Neural cell (in vitro differentiated cells): ENCODE measurements around the gene GUCY2C. TPM values are rescaled to one million over a fixed set of nuclear protein-coding genes. Genes with fewer than 3 reads are reported as not detected.
"Not testable (repeated sequence)": the region's sequence is repeated elsewhere in the genome, so short reads cannot be mapped to it uniquely, and the experiment has no call there.

Experiments
- H2AFZ ChIP-seq: fragments of 200-600, 300-800 bp; sonication (generic), shearing (Covaris generic); 2 replicates; pipeline ENCODE4 v1.6.0; 2014; ENCODE audit warnings: low read depth, mild to moderate bottlenecking, antibody characterized with exemption, low read length, moderate library complexity
- H3F3A ChIP-seq: fragments of 200-600 bp; shearing (Covaris generic); 2 replicates; pipeline ENCODE4 v1.6.1; 2016; ENCODE audit warnings: mild to moderate bottlenecking, moderate library complexity, mixed read lengths, antibody characterized with exemption, low read length; ENCODE audit not compliant: insufficient read depth, poor library complexity, severe bottlenecking
- H3K27ac ChIP-seq: fragments of 200-600, 300-800 bp; sonication (generic), shearing (Covaris generic); 2 replicates; pipeline ENCODE4 v1.5.1; 2014; ENCODE audit warnings: mild to moderate bottlenecking, low read length, moderate library complexity
- H3K27me3 ChIP-seq: fragments of 300-800, 200-600 bp; sonication (generic), shearing (Covaris generic); 2 replicates; pipeline ENCODE4 v1.6.0; 2014; ENCODE audit warnings: mild to moderate bottlenecking, low read depth, low read length, moderate library complexity; ENCODE audit not compliant: insufficient read depth
- H3K36me3 ChIP-seq: fragments of 300-800, 200-600 bp; sonication (generic), shearing (Covaris generic); 2 replicates; pipeline ENCODE4 v1.5.1; 2014; ENCODE audit warnings: mild to moderate bottlenecking, antibody characterized with exemption, low read length, moderate library complexity; ENCODE audit not compliant: insufficient read depth
- H3K4me2 ChIP-seq: fragments of 300-800, 200-600 bp; sonication (generic), shearing (Covaris generic); 2 replicates; pipeline ENCODE4 v1.6.0; 2014; ENCODE audit warnings: mild to moderate bottlenecking, low read length
- H3K4me3 ChIP-seq: fragments of 300-800, 200-600 bp; sonication (generic), shearing (Covaris generic); 2 replicates; pipeline ENCODE4 v1.5.1; 2014; ENCODE audit warnings: mild to moderate bottlenecking, low read length, moderate library complexity
- H3K79me2 ChIP-seq: fragments of 200-600 bp; shearing (Covaris generic); replicated peaks from 2 replicates; pipeline ENCODE4 v1.6.0; 2014; ENCODE audit warnings: mild to moderate bottlenecking, low read length, moderate library complexity; ENCODE audit not compliant: insufficient read depth
- H3K9ac ChIP-seq: fragments of 300-800, 200-600 bp; sonication (generic), shearing (Covaris generic); 2 replicates; pipeline ENCODE4 v1.6.1; 2016; ENCODE audit warnings: mild to moderate bottlenecking, low read length, mixed read lengths
- H3K9me2 ChIP-seq: fragments of 200-600 bp; shearing (Covaris generic); 2 replicates; pipeline ENCODE4 v1.6.1; 2016; ENCODE audit warnings: mild to moderate bottlenecking, low read length, mixed read lengths; ENCODE audit not compliant: insufficient read depth
- H3K9me3 ChIP-seq: fragments of 200-600, 300-800 bp; sonication (generic), shearing (Covaris generic); 2 replicates; pipeline ENCODE4 v1.6.1; 2016; ENCODE audit warnings: mild to moderate bottlenecking, mixed run types, low read length, moderate library complexity, mixed read lengths
- H4K20me1 ChIP-seq: fragments of 200-600 bp; shearing (Covaris generic); 2 replicates; pipeline ENCODE4 v1.6.1; 2016; ENCODE audit warnings: mild to moderate bottlenecking, mixed run types; ENCODE audit not compliant: insufficient read depth
- CTCF ChIP-seq: fragments of 450-650 bp; IDR thresholded peaks from 2 replicates; pipeline ENCODE4 v1.5.1; 2014; ENCODE audit warnings: antibody characterized with exemption, mild to moderate bottlenecking, moderate library complexity; ENCODE audit not compliant: poor library complexity, severe bottlenecking
- EP300 ChIP-seq: fragments of 450-650 bp; conservative IDR thresholded peaks from 2 replicates; pipeline ENCODE4 v1.6.1; 2014; ENCODE audit warnings: antibody characterized with exemption, mild to moderate bottlenecking, moderate library complexity; ENCODE audit not compliant: poor library complexity, severe bottlenecking
- EZH2 ChIP-seq: fragments of 200-600, 300-800 bp; shearing (Covaris generic), sonication (generic); IDR thresholded peaks from 2 replicates; pipeline ENCODE4 v1.6.1; 2014; ENCODE audit warnings: antibody characterized with exemption, low read length, borderline replicate concordance, mild to moderate bottlenecking; ENCODE audit not compliant: insufficient read depth, poor library complexity, severe bottlenecking
- MXI1 ChIP-seq: fragments of 450-650 bp; conservative IDR thresholded peaks from 2 replicates; pipeline ENCODE4 v1.6.1; 2014; ENCODE audit warnings: antibody characterized with exemption, mild to moderate bottlenecking; ENCODE audit not compliant: poor library complexity, severe bottlenecking
- POLR2AphosphoS5 ChIP-seq: IDR thresholded peaks from 2 replicates; pipeline ENCODE4 v1.6.1; 2012
- RAD21 ChIP-seq: fragments of 450-650 bp; conservative IDR thresholded peaks from 2 replicates; pipeline ENCODE4 v1.6.1; 2014; ENCODE audit warnings: antibody characterized with exemption, mild to moderate bottlenecking, moderate library complexity
- REST ChIP-seq: IDR thresholded peaks from 2 replicates; pipeline ENCODE4 v1.6.1; 2012; ENCODE audit warnings: borderline replicate concordance
- SMC3 ChIP-seq: fragments of 450-650 bp; conservative IDR thresholded peaks from 2 replicates; pipeline ENCODE4 v1.6.1; 2014; ENCODE audit warnings: antibody characterized with exemption, mild to moderate bottlenecking, moderate library complexity; ENCODE audit not compliant: poor library complexity
- TAF1 ChIP-seq: IDR thresholded peaks from 2 replicates; pipeline ENCODE4 v1.6.1; 2012; ENCODE audit warnings: low read depth
- polyA plus RNA-seq: library from polyadenylated mRNA; depleted of rRNA; stranded (reverse); fragments of >200 nt; gene quantifications from 2 replicates; pipeline ENCODE4 v1.2.3, GENCODE V29; 2014

The GUCY2C gene
- polyA plus RNA-seq, 1 donor from 2014 or later: not detected

- Histone ChIP-seq H3K79me2 (no peaks in the 10 kb centered on the region), H3K27ac (no peak overlapping the region), H3K4me3 (no peak overlapping the region), H3K9me2 (no peaks in the 10 kb centered on the region), H3K4me2 (no peak overlapping the region), H3K9ac (no peak overlapping the region), H3F3A (no peaks in the 10 kb centered on the region), H4K20me1 (no peaks in the 10 kb centered on the region), H3K36me3 (no peaks in the 10 kb centered on the region), H3K9me3 (no peaks in the 10 kb centered on the region), H2AFZ (no peak overlapping the region), H3K27me3 (no peaks in the 10 kb centered on the region)
- TF ChIP-seq MXI1 (no peak), TAF1 (no peak), SMC3 (no peak), EZH2 (no peak), EP300 (no peak), RAD21 (no peak), POLR2AphosphoS5 (no peak), REST (no peak), CTCF (no peak)
Measured at GRCh38 chr12:14689144-14689543, 7.3 kb downstream of the GUCY2C start.

- H3K4me2 ChIP-seq, H3K27ac ChIP-seq, H3K36me3 ChIP-seq, H4K20me1 ChIP-seq, H3K4me3 ChIP-seq, H3K79me2 ChIP-seq, H3K27me3 ChIP-seq, H3K9ac ChIP-seq, H2AFZ ChIP-seq, H3K9me2 ChIP-seq, H3F3A ChIP-seq, H3K9me3 ChIP-seq: not testable (repeated sequence)
Measured at GRCh38 chr12:14682231-14682630, 14.2 kb downstream of the GUCY2C start.

- Histone ChIP-seq H3K27me3 (no peaks in the 10 kb centered on the region), H3K79me2 (no peaks in the 10 kb centered on the region), H4K20me1 (no peaks in the 10 kb centered on the region), H3K9me2 (no peaks in the 10 kb centered on the region), H3K4me2 (no peak overlapping the region), H3K36me3 (no peaks in the 10 kb centered on the region), H2AFZ (no peak overlapping the region), H3K4me3 (no peak overlapping the region), H3K27ac (no peak overlapping the region), H3K9me3 (no peaks in the 10 kb centered on the region), H3K9ac (no peak overlapping the region), H3F3A (no peaks in the 10 kb centered on the region)
- TF ChIP-seq EP300: no peak
- TF ChIP-seq EZH2: no peak
- no peak for TF ChIP-seq POLR2AphosphoS5
- TF ChIP-seq MXI1: no peak
- TF ChIP-seq REST: no peak
- TF ChIP-seq SMC3: no peak
- TF ChIP-seq TAF1: no peak
- TF ChIP-seq CTCF: no peak
- TF ChIP-seq RAD21: no peak
Measured at GRCh38 chr12:14681625-14682024, 14.8 kb downstream of the GUCY2C start.
